Glomerular visceral epithelial cell (primary cell): Measurements from ENCODE around the gene CLEC2A.
"Not testable (repeated sequence)": the region's sequence is repeated elsewhere in the genome, so short reads cannot be mapped to it uniquely, and the experiment has no call there.

ENCODE experiments used
- DNase-seq: peaks from one replicate; pipeline ENCODE4 v3.0.0-alpha.2; 2016; ENCODE audit errors: extremely low spot score

The CLEC2A gene

GRCh38 chr12:9881246-9881645, 50.9 kb downstream of the CLEC2A start, which contains the start of gene KLRF2:
Gene KLRF2, plus strand, starts transcription at chr12:9881489. Its CDS starts 107 bp downstream, at chr12:9881596.
- DNase-seq, result no peak

- DNase-seq, result no peak
These were observed 51.6 kb downstream of the CLEC2A start for GRCh38 chr12:9880532-9881078.

- DNase-seq, result not testable (repeated sequence)
These were observed 56.0 kb downstream of the CLEC2A start for GRCh38 chr12:9876120-9876519.

- no peak for DNase-seq
These were observed 59.4 kb downstream of the CLEC2A start for GRCh38 chr12:9872742-9873141.

- no peak for DNase-seq
These were observed 60.0 kb downstream of the CLEC2A start for GRCh38 chr12:9872162-9872561.

GRCh38 chr12:9870286-9870866, 61.8 kb downstream of the CLEC2A start:
- no peak for DNase-seq

- DNase-seq, result peak; percentile 1
These were observed 62.6 kb downstream of the CLEC2A start, which contains the start of gene CLEC2B for GRCh38 chr12:9869307-9870161. Gene CLEC2B, minus strand, starts transcription at chr12:9869354.

GRCh38 chr12:9868951-9869306, 63.2 kb downstream of the CLEC2A start:
- no peak for DNase-seq

GRCh38 chr12:9868311-9868801, 63.8 kb downstream of the CLEC2A start:
- DNase-seq, result no peak

GRCh38 chr12:9867531-9867930, 64.6 kb downstream of the CLEC2A start:
- no peak for DNase-seq

- DNase-seq, result no peak
These were observed 65.3 kb downstream of the CLEC2A start for GRCh38 chr12:9866860-9867269.

- DNase-seq, result no peak
These were observed 67.1 kb downstream of the CLEC2A start for GRCh38 chr12:9864913-9865675.
